AML-193 (cell line): ENCODE results near the gene ECE2.
"Not testable (repeated sequence)": the region's sequence is repeated elsewhere in the genome, so short reads cannot be mapped to it uniquely, and the experiment has no call there.

Source experiments
- DNase-seq, 2 experiments: peaks; one replicate each; lab custom pipeline; 2025; lab: John Stamatoyannopoulos, UW

Gene ECE2

GRCh38 chr3:184336547-184337398 is 61.0 kb downstream of the ECE2 start:
- no peak for DNase-seq

GRCh38 chr3:184337399-184337714 is 61.5 kb downstream of the ECE2 start, which contains the start of gene FAM131A:
Gene FAM131A, plus strand, starts transcription at chr3:184337600. Its CDS starts 31 bp downstream, at chr3:184337631.
- no peak for DNase-seq

- DNase-seq = no peak
Measured at GRCh38 chr3:184337981-184338380, 62.2 kb downstream of the ECE2 start.

- DNase-seq = no peak
Measured at GRCh38 chr3:184338511-184338945, 62.7 kb downstream of the ECE2 start.

- no peak for DNase-seq
Measured at GRCh38 chr3:184339001-184339400, 63.2 kb downstream of the ECE2 start.

- DNase-seq = not testable (repeated sequence)
Measured at GRCh38 chr3:184339451-184340135, 63.8 kb downstream of the ECE2 start.

GRCh38 chr3:184341925-184342324 is 66.1 kb downstream of the ECE2 start:
- no peak for DNase-seq
